ENCODE data around the gene RAB21.
A peak's percentile ranks its signal among the peaks of the same experiment; 100 is the strongest.
"Not testable (repeated sequence)": the region's sequence is repeated elsewhere in the genome, so short reads cannot be mapped to it uniquely, and the experiment has no call there.

Gene RAB21

DNA sequence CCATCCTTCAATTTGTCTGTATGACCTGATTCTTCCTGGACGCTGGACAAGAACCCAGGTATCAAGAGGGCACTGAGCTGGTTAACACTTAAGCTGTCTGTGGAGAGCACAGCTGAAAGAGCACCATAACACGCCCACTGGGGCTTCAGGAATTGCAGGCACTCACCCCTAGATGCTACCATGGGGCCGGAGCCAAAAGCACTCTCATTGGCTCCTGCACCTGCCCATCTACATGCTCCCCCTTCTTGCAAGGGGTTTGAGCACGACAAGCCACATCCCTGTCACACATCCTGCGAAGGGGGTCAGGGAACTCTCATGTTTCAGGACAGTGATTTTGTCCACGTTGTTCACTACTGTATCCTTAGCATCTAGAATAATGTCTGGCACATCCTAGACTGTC lies 49.8 kb downstream of the RAB21 start:
- DNase-seq: no peak

DNA sequence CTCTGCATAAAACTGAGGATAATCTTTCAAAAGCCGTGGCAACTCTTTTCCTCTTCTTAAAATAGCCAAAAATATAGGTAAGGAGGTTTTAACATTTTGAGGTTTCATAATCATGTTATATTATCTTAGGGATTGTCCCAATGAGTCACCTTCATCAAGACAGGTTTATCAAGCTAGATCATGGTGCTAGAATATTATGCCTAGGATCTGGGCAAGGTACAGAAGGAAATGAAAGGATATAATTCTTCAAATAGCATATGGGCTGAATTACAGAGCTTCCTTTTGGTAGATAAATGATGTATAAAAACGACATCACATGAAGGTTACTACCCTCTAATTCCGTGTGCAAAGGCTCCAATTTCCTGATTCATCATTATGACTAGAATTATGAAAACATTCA lies 56.3 kb downstream of the RAB21 start:
- no peak for DNase-seq

DNA sequence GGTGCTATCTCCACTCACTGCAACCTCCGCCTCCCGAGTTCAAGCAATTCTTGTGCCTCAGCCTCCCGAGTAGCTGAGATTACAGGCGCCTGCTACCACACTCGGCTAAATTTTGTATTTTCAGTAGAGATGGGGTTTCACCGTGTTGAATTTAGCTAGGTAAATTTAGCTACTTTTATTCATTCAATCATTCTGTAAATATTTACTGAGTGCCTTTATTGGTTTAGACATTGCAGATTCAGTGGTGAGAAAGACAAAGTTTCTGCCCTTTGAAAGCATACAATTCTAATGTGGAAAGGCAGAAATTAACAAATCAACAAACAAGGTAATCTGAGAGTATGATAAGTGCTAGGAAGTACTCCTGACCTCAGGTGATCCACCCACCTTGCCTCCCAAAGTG lies 60.6 kb downstream of the RAB21 start:
- not testable (repeated sequence) for DNase-seq

DNA sequence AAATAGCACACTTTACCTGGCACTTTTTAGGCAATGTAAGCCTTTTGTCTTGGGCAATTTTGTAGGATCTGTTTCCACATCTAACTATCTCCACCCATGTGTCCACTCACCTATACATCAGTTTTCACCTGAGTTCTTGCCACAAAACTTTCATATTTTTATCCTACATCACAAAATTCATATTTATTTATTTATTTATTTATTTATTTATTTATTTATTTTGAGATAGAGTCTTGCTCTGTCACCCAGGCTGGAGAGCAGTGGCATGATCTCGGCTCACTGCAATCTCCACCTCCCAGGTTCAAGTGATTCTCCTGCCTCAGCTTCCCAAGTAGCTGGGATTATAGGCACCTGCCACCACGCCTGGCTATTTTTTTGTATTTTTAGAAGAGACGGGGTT lies 67.4 kb downstream of the RAB21 start:
- DNase-seq: not testable (repeated sequence)

DNA sequence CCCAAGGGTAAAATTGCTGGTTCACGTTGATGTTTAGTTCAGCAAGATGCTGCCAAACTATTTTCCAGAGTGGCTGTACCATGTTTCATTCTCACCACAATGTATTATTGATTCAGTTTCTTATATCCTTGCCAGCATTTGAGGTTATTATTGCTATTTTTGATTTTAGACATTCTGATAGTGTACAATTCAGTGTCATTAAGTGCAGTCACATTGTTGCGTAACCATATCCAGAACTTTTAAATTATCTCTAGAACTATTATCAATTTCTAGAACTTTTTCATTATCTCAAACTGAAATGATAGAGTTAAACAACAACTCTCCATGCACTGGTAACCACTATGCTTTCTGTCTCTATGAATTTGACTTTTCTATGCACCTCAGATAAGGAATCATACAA lies 74.2 kb downstream of the RAB21 start:
- DNase-seq: no peak

DNA sequence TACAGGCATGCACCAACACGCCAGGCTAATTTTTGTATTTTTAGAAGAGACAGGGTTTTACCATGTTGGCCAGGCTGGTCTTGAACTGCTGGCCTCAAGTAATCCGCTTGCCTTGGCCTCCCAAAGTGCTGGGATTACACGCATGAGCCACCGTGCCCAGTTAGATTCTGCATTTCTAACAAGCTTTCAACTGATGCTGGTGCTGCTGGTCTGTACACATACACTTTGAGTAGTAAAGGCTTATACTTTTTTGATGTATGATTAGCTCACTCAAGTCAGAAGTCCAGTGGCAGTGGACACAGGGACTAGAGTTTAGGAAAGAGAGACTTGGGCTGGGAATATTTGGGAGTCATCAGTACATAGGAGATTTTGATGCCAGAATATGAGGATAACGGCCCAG lies 82.7 kb downstream of the RAB21 start:
- no peak for DNase-seq

DNA sequence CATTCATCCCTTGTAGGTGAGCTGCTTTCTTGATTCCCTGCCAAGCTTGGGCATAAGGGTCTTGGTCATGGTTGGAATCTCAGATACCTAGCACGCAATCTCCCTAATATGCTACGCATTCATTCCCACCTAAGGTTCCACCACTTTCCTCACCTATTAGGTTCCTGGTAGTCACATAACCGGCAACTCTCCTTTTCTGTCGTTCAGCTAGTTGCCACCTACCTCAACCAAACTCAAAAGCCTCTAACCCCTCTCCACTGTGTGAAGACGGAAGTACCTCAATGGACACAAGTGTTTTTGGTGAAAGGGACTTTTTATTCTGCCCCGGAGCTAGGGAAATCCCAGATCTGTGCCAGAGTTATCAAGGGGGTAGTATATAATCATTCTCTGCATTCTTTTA lies 83.6 kb downstream of the RAB21 start:
- DNase-seq: no peak

DNA sequence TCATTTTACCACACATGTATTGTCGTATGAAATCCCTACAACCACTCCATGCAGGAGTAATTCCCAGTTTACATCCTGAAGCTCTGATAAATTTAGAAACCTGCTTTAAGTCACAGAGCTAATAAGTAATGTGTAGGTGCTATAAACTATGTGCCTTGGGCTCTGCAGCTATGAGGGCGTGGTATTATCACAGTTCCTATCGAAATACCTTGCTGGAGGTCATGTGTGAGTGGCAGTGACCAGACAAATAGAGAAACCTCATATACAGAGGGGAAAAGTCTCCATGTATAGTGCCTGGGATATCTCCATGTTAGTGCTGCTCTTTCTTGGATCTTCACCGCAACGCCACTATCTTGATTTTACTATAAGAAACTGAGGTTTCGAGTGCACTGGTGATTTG lies 84.0 kb downstream of the RAB21 start:
- DNase-seq: no peak

DNA sequence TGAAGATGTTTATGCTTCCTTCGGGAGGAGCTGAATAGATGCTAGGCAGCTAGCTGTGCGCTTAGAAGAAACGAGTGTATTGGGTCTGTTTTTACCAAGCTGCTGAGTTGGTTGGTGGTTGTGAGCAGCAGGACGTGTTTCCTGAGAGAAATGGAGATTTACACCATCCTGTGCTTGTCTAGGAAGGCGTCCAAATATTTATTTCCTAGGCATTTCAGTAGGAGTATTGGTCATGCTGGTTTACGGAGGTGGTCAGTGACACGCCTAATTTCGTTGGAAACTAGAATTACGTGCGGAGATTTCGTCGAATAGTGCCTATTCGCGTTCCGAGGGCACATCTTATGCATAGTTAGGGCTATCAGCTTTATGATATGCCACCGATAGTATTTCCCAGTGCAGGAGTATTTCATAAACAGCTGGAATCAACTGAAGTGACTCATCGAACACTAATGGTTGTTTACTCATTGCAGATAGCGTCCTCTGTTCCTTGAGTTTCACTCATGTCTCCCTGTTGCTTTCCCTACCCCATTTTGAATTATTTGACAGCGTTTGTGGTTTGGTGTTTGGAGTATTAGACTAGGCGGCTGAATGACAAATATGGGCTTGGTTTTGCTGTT lies 85.7 kb downstream of the RAB21 start:
- DNase-seq: peak; percentile 65

DNA sequence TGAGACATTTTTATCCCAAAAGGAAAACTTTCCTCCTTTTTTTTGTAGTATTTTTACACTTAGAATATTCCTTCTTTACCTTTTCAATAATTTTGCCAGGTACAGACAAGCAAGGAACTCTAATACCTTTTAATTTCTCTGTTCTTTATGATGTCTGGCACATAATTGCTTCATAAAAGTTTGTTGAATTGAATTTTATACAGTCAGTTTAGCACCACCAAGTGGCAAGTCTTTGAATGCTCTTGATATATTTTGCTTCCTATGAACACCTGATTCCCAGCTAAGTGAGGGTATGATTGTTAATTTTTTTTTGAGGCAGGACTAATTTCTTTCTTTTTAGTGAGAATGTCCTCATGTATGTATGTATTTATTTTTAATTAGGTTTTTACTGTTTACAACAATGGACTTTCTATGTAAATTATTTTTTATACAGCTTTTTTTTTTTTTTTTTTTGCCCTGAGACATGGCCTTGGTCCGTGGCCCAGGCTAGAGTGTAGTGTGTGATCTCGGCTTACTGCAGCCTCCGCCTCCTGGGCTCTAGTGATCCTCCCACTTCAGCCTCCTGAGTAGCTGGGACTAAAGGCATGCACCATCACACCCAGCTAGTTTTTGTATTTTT lies 91.8 kb downstream of the RAB21 start:
- DNase-seq: peak; percentile 74

DNA sequence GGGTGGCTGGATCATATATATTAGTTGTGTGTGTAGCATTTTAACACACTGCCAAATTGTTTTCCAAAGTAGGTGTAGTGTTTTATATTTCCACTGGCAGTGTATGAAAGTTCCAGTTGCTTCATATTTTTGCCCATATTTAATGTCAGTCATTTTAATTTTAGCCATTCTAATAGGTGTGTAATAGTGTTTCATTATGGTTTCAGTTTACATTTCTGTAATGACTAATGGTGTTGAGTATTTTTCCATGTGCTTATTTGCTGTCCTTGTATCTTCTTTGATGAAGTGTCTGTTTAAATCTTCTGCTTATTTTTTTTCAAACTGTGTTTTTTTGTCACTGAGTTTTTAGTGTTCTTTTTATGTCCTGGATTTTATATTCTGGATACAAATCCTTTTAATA lies 93.5 kb downstream of the RAB21 start:
- DNase-seq: no peak

DNA sequence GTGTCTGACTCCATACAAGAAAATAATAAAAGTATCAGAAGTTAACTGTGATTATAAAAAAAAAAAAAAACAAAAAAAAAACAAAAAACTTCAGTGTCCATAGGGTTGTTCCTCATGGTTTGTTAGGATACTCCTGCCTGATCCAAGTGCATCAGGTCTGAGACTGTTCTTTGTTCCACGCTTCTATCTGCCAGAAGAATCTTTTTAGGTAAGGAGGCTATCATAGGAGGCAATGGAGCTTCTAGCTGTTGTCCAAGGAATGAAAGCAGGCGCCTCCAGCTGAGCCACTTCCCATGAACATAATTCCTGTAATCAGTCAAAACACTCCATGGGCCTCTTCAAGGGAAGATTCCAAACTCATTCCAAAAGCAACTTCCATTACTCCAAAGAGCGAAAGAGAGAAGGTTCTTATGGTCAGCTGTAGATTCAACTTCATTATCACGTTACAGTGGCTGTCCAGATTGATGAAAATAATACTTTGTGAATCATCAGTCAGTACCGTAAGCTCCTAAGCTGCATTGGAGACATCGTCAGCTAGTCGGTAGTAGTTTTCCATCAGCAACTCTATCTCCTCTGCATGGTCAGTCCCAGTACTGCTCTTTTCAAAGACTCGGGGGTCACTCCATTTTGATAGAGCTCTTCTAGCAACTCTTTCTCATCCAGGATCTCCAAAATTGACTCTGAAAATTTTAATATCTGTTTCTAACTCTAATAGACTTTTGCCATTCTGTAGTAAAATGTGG lies 94.6 kb downstream of the RAB21 start:
- DNase-seq: no peak

Measured in hematopoietic multipotent progenitor cell treated with erythropoietin and hydrocortisone succinate and interleukin-3 and kit ligand, for 6 days (in vitro differentiated cells).